ENCODE measurements around the gene MSRB3. TPM values are rescaled to one million over a fixed set of nuclear protein-coding genes. Genes with fewer than 3 reads are reported as not detected.

MSRB3 gene
- total and polyA plus RNA-seq, 10 of the 15 experiments (the other 5 are each of a cell fraction or from before 2014, with no cell fraction given): 0.07 to 2.7 (median 1.3) TPM

DNA sequence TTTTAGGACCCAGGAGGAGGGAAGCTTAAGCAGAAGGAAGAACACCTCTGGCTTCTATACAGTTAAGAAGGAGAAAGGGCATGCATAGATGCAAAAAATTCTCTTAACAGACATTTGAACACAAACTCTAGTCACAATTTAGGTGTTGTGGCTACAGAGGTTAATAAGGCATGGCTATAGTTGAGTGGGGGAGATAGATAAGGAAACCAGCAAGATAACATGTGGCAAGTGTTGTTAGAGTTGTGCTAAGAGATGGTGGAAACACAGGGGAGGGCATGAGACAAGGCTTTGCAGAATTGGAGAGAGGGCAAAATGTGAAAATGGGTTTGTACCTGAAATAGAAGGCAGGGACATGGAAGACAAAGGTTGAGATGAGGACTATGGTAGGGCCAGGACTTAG lies 88.9 kb downstream of the MSRB3 start:
- no peak for DNase-seq (ENCODE audit: low read depth, low spot score)
- Histone ChIP-seq H3K4me3 (no peak overlapping the region), H3K9me3 (replicated peaks; ENCODE audit: control insufficient read depth, insufficient read depth, low read length) (no peaks in the 10 kb centered on the region), H3K27ac (ENCODE audit: control insufficient read depth, insufficient read depth) (no peak overlapping the region), H3K36me3 (ENCODE audit: control insufficient read depth in 2 of 2, insufficient read depth in 2 of 2, low read length in 1 of 2) (no peaks in the 10 kb centered on the region), H2AFZ (ENCODE audit: control insufficient read depth, low read depth, low read length) (no peak overlapping the region), H3K4me1 (ENCODE audit: control insufficient read depth, insufficient read depth, low read length) (no peaks in the 10 kb centered on the region), H3K27me3 (replicated peaks in 1 of 2; ENCODE audit: control insufficient read depth in 2 of 2, insufficient read depth in 2 of 2, low read length in 1 of 2) (no peaks in the 10 kb centered on the region), H3K4me2 (ENCODE audit: control insufficient read depth, insufficient read depth) (no peak overlapping the region), H4K20me1 (ENCODE audit: control insufficient read depth, insufficient read depth) (no peaks in the 10 kb centered on the region; the same call in 1 of the 2 replicates), H3K79me2 (ENCODE audit: control insufficient read depth, insufficient read depth, low read length) (no peaks in the 10 kb centered on the region), H3K9ac (ENCODE audit: control insufficient read depth, insufficient read depth, low read length) (no peak overlapping the region)
- in situ Hi-C loops (cut with MboI) (no loop called here), intact Hi-C loops (cut with micrococcal nuclease; ENCODE audit: unreplicated experiment) (no loop called here)
- no peak for TF ChIP-seq POLR2A (IDR thresholded peaks at IDR 0.05; ENCODE audit: low read depth, low read length)
- no peak for TF ChIP-seq ZZZ3 (IDR thresholded peaks at IDR 0.05; ENCODE audit: control insufficient read depth, insufficient read length, low read depth)
- no peak for TF ChIP-seq BRCA1 (IDR thresholded peaks at IDR 0.05; ENCODE audit: low read depth, low read length)
- no peak for TF ChIP-seq RB1 (IDR thresholded peaks at IDR 0.05; ENCODE audit: borderline replicate concordance)
- no peak for TF ChIP-seq ESRRA (IDR thresholded peaks at IDR 0.05; ENCODE audit: low read length)
- no peak for TF ChIP-seq GABPA (IDR thresholded peaks at IDR 0.05; ENCODE audit: low read depth)
- TF ChIP-seq POLR2AphosphoS5 (IDR thresholded peaks at IDR 0.05; ENCODE audit: low read length): no peak
- no peak for ATAC-seq
- RAD21 ChIA-PET (ENCODE audit: unreplicated experiment): no interaction called here
- CTCF ChIA-PET: no interaction called here
- POLR2A ChIA-PET: no interaction called here
- SMC1A ChIA-PET (ENCODE audit: uncharacterized antibody, unreplicated experiment): no interaction called here
- no TSS peak for BruUV-seq (replicated peaks)
- FAIRE-seq: no peak

DNA sequence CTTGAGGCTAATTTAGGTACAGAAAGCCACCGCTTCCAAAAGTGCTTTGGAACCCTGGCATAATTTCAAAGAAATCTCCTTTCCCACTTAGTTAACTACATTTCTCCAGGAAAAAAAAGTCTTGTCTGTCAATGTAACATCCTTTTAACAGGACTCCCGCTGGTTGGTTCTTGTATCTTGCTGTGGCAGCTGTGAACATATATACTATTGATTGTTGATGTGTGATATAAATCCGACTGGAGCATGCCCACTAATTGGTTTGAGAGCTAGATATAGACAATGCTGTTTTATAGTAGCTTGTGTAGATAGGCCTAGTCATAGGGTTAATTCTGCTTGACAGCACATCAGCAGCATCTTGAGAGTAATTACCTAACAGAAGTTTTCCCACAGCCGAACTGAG lies 89.6 kb downstream of the MSRB3 start:
- no peak for DNase-seq (ENCODE audit: low read depth, low spot score)
- H3K27me3 ChIP-seq (replicated peaks in 1 of 2; ENCODE audit: control insufficient read depth in 2 of 2, insufficient read depth in 2 of 2, low read length in 1 of 2): no peaks in the 10 kb centered on the region
- intact Hi-C loops (cut with micrococcal nuclease; ENCODE audit: unreplicated experiment): no loop called here
- H4K20me1 ChIP-seq (ENCODE audit: control insufficient read depth, insufficient read depth): no peaks in the 10 kb centered on the region; the same call in 1 of the 2 replicates
- no peak overlapping the region for H3K4me3 ChIP-seq
- FAIRE-seq: no peak
- BruUV-seq (replicated peaks): no TSS peak
- H3K27ac ChIP-seq (ENCODE audit: control insufficient read depth, insufficient read depth): no peak overlapping the region
- H2AFZ ChIP-seq (ENCODE audit: control insufficient read depth, low read depth, low read length): no peak overlapping the region
- H3K36me3 ChIP-seq (ENCODE audit: control insufficient read depth in 2 of 2, insufficient read depth in 2 of 2, low read length in 1 of 2): no peaks in the 10 kb centered on the region
- RAD21 ChIA-PET (ENCODE audit: unreplicated experiment): no interaction called here
- POLR2A ChIA-PET: no interaction called here
- CTCF ChIA-PET: no interaction called here
- ATAC-seq: no peak
- H3K9me3 ChIP-seq (replicated peaks; ENCODE audit: control insufficient read depth, insufficient read depth, low read length): no peaks in the 10 kb centered on the region
- H3K4me2 ChIP-seq (ENCODE audit: control insufficient read depth, insufficient read depth): no peak overlapping the region
- in situ Hi-C loops (cut with MboI): no loop called here
- no peak overlapping the region for H3K9ac ChIP-seq (ENCODE audit: control insufficient read depth, insufficient read depth, low read length)
- SMC1A ChIA-PET (ENCODE audit: uncharacterized antibody, unreplicated experiment): no interaction called here
- H3K4me1 ChIP-seq (ENCODE audit: control insufficient read depth, insufficient read depth, low read length): no peaks in the 10 kb centered on the region
- 25% methylated on average over 4 of the region's 4 CpGs for WGBS (ENCODE audit: insufficient coverage, insufficient replicate concordance, low lambda C conversion rate, missing lambda C conversion rate)
- no peaks in the 10 kb centered on the region for H3K79me2 ChIP-seq (ENCODE audit: control insufficient read depth, insufficient read depth, low read length)
- TF ChIP-seq YY1 (IDR thresholded peaks at IDR 0.05; ENCODE audit: low read depth, low read length) (no peak), ZNF207 (IDR thresholded peaks at IDR 0.05; ENCODE audit: borderline replicate concordance) (no peak), SKIL (IDR thresholded peaks at IDR 0.05; ENCODE audit: low read depth, poor library complexity, severe bottlenecking) (no peak), PKNOX1 (IDR thresholded peaks at IDR 0.05) (no peak), EP300 (IDR thresholded peaks at IDR 0.05; ENCODE audit: borderline replicate concordance in 1 of 2, control insufficient read depth in 1 of 2, low read depth in 2 of 2, low read length in 2 of 2) (no peak), E2F4 (IDR thresholded peaks at IDR 0.05; ENCODE audit: low read depth, low read length) (no peak), ZSCAN29 (IDR thresholded peaks at IDR 0.05) (no peak)
- TF ChIP-seq, protein P1, sequence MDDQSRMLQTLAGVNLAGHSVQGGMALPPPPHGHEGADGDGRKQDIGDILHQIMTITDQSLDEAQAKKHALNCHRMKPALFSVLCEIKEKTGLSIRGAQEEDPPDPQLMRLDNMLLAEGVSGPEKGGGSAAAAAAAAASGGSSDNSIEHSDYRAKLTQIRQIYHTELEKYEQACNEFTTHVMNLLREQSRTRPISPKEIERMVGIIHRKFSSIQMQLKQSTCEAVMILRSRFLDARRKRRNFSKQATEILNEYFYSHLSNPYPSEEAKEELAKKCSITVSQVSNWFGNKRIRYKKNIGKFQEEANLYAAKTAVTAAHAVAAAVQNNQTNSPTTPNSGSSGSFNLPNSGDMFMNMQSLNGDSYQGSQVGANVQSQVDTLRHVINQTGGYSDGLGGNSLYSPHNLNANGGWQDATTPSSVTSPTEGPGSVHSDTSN (IDR thresholded peaks at IDR 0.05; ENCODE audit: insufficient replicate concordance, low read depth, low read length): no peak

All from GM12878 (cell line).